Dermis microvascular lymphatic vessel endothelial cell (primary cell): Measurements from ENCODE around the gene TRAPPC2L. TPM values are rescaled to one million over a fixed set of nuclear protein-coding genes. Genes with fewer than 3 reads are reported as not detected.
"Not testable (repeated sequence)": the region's sequence is repeated elsewhere in the genome, so short reads cannot be mapped to it uniquely, and the experiment has no call there.

Experiments
- DNase-seq, 2 donors: peaks; one replicate each; pipeline versions ENCODE4 v3.0.0 to v3.0.0-alpha.2; 2010; ENCODE audit warnings: low read depth in 2 of 2
- total RNA-seq: library from RNA; depleted of rRNA; stranded (reverse); fragments of >200 nt; gene quantifications from 2 replicates; pipeline ENCODE4 v1.2.1, GENCODE V29; 2014

Gene TRAPPC2L
- total RNA-seq, 1 donor from 2014 or later, result 48.1 TPM

DNA sequence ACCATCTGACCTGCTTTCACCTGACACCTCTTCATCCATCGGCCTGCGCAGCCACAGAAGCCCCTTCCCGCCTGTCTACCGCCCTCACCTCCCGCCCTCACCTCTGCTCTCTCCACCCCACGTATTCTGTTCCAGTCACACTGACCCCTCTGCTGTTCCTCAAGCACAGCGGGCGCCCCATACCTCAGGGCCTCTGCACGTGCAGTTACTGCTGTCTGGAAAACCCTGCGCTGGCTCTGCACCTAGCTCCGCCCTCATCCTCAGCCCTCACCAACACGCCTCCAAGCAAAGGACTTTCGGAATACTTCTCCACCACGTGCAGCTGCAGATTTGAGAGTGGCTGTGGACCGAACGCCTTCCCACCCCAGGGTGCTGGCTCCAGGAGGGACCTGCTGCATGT, 34.2 kb downstream of the TRAPPC2L start:
- DNase-seq, result no peak

GRCh38 chr16:88892065-88892464, 35.1 kb downstream of the TRAPPC2L start:
- no peak for DNase-seq

- DNase-seq, result no peak
Observed at GRCh38 chr16:88893127-88893968, 36.4 kb downstream of the TRAPPC2L start.

GRCh38 chr16:88894266-88894665, 37.3 kb downstream of the TRAPPC2L start:
- not testable (repeated sequence) for DNase-seq

DNA sequence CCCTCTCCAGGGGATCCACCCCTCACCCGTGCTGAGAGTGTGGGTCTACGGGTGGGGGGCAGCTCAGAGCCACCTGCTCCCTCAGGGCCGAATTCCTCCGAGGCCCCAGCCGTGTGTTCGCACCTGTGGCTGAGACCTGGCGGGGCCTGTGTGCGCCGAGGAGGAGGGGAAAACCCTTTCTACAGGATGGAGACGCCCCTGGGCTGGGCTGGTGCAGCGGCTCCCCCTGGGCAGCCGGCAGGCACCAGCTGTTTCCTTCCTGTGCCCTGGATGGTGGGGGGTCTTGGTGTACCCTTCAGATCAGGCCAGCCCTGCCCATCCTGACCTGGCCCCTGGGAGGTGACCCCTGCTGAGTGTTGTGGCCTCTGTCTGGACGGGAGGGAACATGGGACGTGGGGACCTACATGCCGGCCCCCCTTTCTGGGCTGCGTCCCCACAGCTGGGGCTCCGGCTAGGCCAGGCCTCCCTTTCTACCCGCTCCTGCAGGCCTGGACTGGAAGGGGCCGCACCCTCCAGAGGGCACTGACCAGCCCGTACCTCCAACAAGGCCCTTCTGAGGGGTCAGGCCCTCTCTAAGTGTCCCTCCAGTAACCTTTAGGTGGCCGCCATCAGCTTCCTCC, 37.9 kb downstream of the TRAPPC2L start:
- DNase-seq, result no peak

DNA sequence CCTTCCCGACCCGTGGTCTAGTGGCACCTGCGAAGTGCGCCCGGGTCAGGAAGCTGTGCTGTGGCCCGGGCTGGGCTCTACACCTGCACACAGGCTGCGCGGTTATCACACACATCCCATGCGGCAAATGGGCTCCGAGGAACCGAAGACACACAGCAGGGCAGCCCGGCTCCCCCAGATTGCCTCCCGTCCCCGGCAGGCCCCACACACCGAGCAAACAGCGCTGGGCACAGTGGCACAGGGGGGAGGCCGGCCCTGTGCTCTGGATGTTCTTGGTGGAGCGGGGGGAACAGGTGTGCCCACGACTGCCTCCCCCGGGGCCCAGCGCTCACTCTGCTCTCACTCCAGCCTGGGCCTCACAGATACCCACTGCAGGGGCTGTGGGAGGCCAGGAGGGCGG, 38.4 kb downstream of the TRAPPC2L start:
- no peak for DNase-seq

- no peak for DNase-seq
Observed at GRCh38 chr16:88896238-88897070, 39.5 kb downstream of the TRAPPC2L start.

- no peak for DNase-seq
Observed at GRCh38 chr16:88897696-88898425, 40.9 kb downstream of the TRAPPC2L start.

DNA sequence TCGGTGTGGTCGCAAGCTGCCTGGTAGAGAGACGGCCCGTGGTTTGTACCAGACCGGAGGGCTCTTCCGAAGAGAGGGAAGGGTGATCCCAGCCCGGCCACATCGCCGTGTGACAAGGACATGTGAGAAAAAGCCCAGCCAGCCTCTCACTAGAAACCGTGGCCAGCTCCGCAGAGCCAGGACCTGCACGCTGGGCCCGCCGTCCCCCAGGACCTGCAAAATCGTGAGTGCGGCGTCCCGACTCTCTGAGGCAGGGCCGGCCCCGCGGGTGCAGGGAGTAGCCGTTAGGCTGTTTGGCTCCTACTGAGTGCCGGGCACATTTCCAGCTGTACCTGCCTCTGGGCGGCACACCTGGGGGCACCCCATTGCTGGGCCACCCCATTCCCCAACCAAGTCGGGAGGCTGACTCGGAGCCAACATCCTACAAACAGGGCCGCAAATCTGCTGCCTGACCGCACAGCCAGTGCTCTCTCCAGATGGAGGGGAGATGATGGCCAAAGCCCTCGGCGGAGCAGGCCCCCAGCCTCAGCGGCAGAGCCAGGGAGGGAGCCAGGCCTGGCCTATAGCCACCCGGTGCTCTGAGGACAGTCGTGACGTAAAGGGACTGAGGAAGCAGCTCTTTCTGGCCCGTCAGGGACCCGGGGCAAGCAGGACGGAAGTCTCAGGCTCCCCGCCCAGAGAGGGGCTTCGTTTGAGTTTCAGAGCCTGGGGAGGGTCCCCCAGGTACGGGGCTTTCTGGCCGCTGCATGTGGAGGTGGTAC, 43.2 kb downstream of the TRAPPC2L start:
- DNase-seq, result no peak

- no peak for DNase-seq
Observed at GRCh38 chr16:88900662-88901052, 43.7 kb downstream of the TRAPPC2L start.

- DNase-seq, result no peak
Observed at GRCh38 chr16:88901718-88902337, 44.9 kb downstream of the TRAPPC2L start.

DNA sequence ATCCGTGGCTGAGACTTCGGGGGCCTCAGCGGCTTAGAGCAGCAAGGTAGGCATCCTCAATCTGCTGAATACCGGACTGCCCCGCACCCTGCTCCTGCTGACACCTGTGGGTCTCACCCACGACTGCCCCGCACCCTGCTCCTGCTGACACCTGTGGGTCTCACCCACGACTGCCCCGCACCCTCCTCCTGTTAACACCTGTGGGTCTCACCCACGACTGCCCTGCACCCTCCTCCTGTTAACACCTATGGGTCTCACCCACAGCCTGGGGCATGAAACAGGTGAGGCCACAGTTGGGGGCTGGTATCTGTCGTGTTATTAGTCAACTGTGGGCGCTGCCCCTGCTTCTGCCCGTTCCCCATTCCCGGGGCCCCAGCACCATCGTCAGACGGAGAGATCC, 45.8 kb downstream of the TRAPPC2L start:
- no peak for DNase-seq

- DNase-seq, result no peak
Observed at GRCh38 chr16:88903267-88903666, 46.3 kb downstream of the TRAPPC2L start.

GRCh38 chr16:88904676-88905365, 47.9 kb downstream of the TRAPPC2L start:
- peak in 1 of 2 donors; percentile 6 for DNase-seq

DNA sequence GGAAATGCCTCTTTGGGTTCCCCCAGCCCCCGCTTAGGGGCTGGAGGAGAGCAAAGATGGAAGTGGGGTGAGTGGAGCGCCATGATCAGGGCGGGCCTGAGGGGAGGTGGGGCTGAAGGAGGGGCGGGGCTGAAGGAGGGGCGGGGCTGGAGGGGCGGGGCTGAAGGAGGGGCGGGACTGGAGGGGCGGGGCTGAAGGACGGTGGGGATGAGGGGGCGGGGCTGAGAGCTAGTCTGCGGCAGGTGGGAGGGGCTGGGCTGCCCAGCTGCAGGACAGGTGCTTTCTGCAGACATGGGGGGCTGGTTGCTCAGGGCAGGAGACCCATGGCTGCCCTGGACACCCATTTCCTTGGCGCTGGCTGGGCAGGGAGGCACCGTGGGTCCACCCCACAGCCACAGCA, 48.6 kb downstream of the TRAPPC2L start:
- peak in 1 of 2 donors; percentile 7 for DNase-seq

DNA sequence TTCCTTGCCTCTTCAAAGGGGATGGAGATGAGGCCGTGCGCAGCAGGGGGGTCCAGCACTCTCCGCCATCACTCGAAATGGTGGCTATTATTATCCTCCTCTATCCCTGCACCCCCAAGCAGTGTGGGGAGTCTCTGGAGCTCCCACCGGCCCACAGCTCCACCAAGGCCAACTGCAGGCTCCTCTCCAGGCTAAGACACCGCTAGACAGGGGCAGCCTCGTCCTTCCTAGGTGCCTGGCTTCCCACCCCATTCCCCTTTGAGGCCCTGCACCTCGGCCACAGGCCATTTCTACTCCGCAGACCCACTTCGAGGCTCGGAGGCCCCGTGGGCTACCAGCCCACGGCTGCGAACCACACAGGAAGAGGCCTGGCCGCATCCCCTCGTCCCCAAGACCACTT, 49.1 kb downstream of the TRAPPC2L start:
- no peak for DNase-seq

GRCh38 chr16:88906535-88907105, 49.7 kb downstream of the TRAPPC2L start:
- no peak for DNase-seq

DNA sequence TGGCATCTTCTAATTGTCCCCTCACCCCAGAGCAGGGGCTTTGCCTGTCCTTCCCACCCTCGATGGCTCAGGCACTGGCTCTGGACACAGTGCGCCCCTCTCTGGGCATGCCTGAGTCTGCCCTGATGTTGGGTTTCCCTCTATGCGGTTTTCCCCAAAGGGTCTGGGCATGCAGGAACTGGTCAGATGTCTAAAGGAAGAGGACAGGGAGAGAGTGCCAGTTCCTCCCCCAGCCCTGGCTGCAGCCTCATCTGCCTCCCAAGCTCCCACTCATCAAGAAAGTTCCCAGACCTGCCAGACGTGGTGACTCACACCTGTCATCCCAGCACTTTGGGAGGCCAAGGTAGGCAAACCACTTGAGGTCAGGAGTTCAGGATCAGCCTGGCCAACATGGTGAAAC, 50.8 kb downstream of the TRAPPC2L start:
- no peak for DNase-seq

- DNase-seq, result no peak
Observed at GRCh38 chr16:88908307-88908706, 51.4 kb downstream of the TRAPPC2L start.
